ENCODE data around the gene RRM2.

GRCh38 chr2:10128420-10128819 lies 5.9 kb downstream of the RRM2 start:
- TF ChIP-seq, protein P1, sequence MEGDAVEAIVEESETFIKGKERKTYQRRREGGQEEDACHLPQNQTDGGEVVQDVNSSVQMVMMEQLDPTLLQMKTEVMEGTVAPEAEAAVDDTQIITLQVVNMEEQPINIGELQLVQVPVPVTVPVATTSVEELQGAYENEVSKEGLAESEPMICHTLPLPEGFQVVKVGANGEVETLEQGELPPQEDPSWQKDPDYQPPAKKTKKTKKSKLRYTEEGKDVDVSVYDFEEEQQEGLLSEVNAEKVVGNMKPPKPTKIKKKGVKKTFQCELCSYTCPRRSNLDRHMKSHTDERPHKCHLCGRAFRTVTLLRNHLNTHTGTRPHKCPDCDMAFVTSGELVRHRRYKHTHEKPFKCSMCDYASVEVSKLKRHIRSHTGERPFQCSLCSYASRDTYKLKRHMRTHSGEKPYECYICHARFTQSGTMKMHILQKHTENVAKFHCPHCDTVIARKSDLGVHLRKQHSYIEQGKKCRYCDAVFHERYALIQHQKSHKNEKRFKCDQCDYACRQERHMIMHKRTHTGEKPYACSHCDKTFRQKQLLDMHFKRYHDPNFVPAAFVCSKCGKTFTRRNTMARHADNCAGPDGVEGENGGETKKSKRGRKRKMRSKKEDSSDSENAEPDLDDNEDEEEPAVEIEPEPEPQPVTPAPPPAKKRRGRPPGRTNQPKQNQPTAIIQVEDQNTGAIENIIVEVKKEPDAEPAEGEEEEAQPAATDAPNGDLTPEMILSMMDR (conservative IDR thresholded peaks at IDR 0.05; ENCODE audit: low read depth, low read length): no peak
- TF ChIP-seq POLR2A (IDR thresholded peaks at IDR 0.05; ENCODE audit: low read depth, low read length): no peak
- TF ChIP-seq MXI1 (IDR thresholded peaks at IDR 0.05; ENCODE audit: borderline replicate concordance, low read depth, low read length): no peak
- no peak for TF ChIP-seq RFX5 (IDR thresholded peaks at IDR 0.05; ENCODE audit: low read depth, low read length)
- TF ChIP-seq, protein P2, sequence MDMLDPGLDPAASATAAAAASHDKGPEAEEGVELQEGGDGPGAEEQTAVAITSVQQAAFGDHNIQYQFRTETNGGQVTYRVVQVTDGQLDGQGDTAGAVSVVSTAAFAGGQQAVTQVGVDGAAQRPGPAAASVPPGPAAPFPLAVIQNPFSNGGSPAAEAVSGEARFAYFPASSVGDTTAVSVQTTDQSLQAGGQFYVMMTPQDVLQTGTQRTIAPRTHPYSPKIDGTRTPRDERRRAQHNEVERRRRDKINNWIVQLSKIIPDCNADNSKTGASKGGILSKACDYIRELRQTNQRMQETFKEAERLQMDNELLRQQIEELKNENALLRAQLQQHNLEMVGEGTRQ (IDR thresholded peaks at IDR 0.05; ENCODE audit: low read depth, low read length): no peak
- no peak for TF ChIP-seq MAFK (IDR thresholded peaks at IDR 0.05; ENCODE audit: low read depth, low read length)
- no peak for TF ChIP-seq RAD21 (IDR thresholded peaks at IDR 0.05; ENCODE audit: low read length)
- no peak for TF ChIP-seq FOS (IDR thresholded peaks at IDR 0.05; ENCODE audit: low read depth, low read length)
- TF ChIP-seq, protein P3, sequence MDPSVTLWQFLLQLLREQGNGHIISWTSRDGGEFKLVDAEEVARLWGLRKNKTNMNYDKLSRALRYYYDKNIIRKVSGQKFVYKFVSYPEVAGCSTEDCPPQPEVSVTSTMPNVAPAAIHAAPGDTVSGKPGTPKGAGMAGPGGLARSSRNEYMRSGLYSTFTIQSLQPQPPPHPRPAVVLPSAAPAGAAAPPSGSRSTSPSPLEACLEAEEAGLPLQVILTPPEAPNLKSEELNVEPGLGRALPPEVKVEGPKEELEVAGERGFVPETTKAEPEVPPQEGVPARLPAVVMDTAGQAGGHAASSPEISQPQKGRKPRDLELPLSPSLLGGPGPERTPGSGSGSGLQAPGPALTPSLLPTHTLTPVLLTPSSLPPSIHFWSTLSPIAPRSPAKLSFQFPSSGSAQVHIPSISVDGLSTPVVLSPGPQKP (IDR thresholded peaks at IDR 0.05; ENCODE audit: borderline replicate concordance, low read depth, low read length): no peak
- TF ChIP-seq MAZ (IDR thresholded peaks at IDR 0.05; ENCODE audit: borderline replicate concordance, low read depth, low read length): no peak
